SH-SY5Y (cell line): ENCODE results near the gene TRMT11.

Experiments used
- GATA2 ChIP-seq: IDR thresholded peaks from 2 replicates; pipeline ENCODE4 v1.6.1; 2011; ENCODE audit warnings: mild to moderate bottlenecking, low read depth, low read length
- GATA3 ChIP-seq: IDR thresholded peaks from 2 replicates; pipeline ENCODE4 v1.6.1; 2011; ENCODE audit warnings: low read depth, mild to moderate bottlenecking, low read length, moderate library complexity

- TF ChIP-seq GATA3 (no peak), GATA2 (no peak)
Observed at GRCh38 chr6:125994670-125995488, 8.5 kb downstream of the TRMT11 start.
